Measurements from ENCODE around the gene EIF4A2.
"Not testable (repeated sequence)": the region's sequence is repeated elsewhere in the genome, so short reads cannot be mapped to it uniquely, and the experiment has no call there.

Gene EIF4A2

DNA sequence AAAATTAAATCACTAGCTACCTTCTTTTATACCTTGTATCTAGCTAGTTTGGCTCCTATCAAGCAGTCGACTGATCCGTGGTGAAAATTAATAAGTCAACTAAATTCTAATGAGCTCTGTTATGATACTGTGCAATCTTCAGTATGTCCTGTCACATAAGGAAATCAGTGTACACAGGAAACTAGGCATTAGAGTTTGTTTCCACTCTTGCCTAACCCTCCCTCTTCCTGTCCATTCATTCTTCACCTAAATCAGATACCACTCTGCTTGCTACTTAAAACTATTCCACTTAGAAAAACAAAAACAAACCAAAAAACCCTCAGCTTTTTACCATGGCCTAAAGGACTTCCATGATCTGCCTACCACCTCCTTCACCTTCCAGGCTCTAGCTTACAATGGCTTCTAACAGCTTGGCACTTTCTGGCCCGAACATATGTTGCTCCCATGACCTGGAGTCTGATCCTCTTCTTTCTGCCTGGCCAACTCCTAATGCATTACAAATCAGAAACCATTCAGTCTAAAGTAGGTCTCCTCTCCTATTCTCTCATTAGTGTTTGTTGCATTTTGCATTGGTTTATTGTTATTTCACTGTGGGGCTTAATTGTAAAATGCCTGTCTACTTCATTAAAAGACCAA lies 15.0 kb downstream of the EIF4A2 start:
- H3K36me3 ChIP-seq (ENCODE audit: control insufficient read depth, insufficient read depth, low read length), result peaks cover 4% of the 10 kb centered on the region
- no peak overlapping the region for H3K56ac ChIP-seq (ENCODE audit: low read length)
- H2BK15ac ChIP-seq (replicated peaks; ENCODE audit: low read depth), result no peak overlapping the region
- no peak overlapping the region for H2AK5ac ChIP-seq (ENCODE audit: low read length)
- H4K8ac ChIP-seq (ENCODE audit: low read depth, low read length), result no peak overlapping the region
- H3K4me2 ChIP-seq (ENCODE audit: low read length), result no peak overlapping the region
- H3K79me1 ChIP-seq (ENCODE audit: low read length), result no peaks in the 10 kb centered on the region
- H2BK120ac ChIP-seq (ENCODE audit: low read depth, low read length), result no peak overlapping the region
- no peaks in the 10 kb centered on the region for H3K79me2 ChIP-seq (ENCODE audit: control insufficient read depth, insufficient read depth, low read length)
- H3K4ac ChIP-seq (ENCODE audit: low read depth, low read length), result no peak overlapping the region
- H4K5ac ChIP-seq (ENCODE audit: low read length), result no peak overlapping the region
- no peak overlapping the region for H3K18ac ChIP-seq (ENCODE audit: low read length)
- H3K27ac ChIP-seq (ENCODE audit: low read depth, low read length), result no peak overlapping the region
- no peak overlapping the region for H3K4me3 ChIP-seq (ENCODE audit: low read length)
- H3K4me1 ChIP-seq (ENCODE audit: control insufficient read depth, low read depth, low read length), result no peaks in the 10 kb centered on the region
- H3K23ac ChIP-seq (ENCODE audit: low read length), result no peak overlapping the region
- no peak overlapping the region for H2BK5ac ChIP-seq (ENCODE audit: low read length)
- no peak for DNase-seq
- no peak overlapping the region for H3K9ac ChIP-seq (ENCODE audit: low read length)
- WGBS (ENCODE audit: extremely low coverage, insufficient coverage, low lambda C conversion rate), result no CpG with 5 or more reads among the region's 3 CpGs
- no peaks in the 10 kb centered on the region for H3K27me3 ChIP-seq (ENCODE audit: insufficient read depth, low read length, poor library complexity)

DNA sequence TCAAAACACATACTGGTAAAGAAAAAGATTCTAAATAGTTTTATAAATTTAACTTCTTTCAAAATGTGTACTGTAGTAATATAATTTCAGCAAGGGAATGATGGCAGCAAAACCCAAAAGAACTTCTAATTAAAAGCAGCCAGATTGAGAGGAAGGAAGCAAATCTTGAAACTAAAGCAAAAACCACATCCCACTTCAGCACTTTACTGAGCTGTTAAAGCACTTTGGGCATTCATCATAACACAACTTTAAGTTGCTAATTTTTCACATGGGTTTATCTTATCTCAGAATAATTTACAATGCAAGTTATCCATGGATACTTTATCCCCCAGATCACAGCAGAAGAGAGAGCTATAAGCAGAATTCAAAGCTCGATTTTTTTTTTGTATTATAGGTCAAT lies 16.9 kb downstream of the EIF4A2 start:
- H4K8ac ChIP-seq (ENCODE audit: low read depth, low read length), result no peak overlapping the region
- peaks cover 5% of the 10 kb centered on the region for H3K79me2 ChIP-seq (ENCODE audit: control insufficient read depth, insufficient read depth, low read length)
- H4K5ac ChIP-seq (ENCODE audit: low read length), result no peak overlapping the region
- WGBS (ENCODE audit: extremely low coverage, insufficient coverage, low lambda C conversion rate), result no CpG with 5 or more reads among the region's 1 CpG
- DNase-seq, result no peak
- H3K18ac ChIP-seq (ENCODE audit: low read length), result no peak overlapping the region
- no peak overlapping the region for H3K23ac ChIP-seq (ENCODE audit: low read length)
- H2BK15ac ChIP-seq (replicated peaks; ENCODE audit: low read depth), result no peak overlapping the region
- H3K56ac ChIP-seq (ENCODE audit: low read length), result no peak overlapping the region
- H3K4ac ChIP-seq (ENCODE audit: low read depth, low read length), result no peak overlapping the region
- no peaks in the 10 kb centered on the region for H3K4me1 ChIP-seq (ENCODE audit: control insufficient read depth, low read depth, low read length)
- H2BK5ac ChIP-seq (ENCODE audit: low read length), result no peak overlapping the region
- H3K27me3 ChIP-seq (ENCODE audit: insufficient read depth, low read length, poor library complexity), result no peaks in the 10 kb centered on the region
- no peak overlapping the region for H3K9ac ChIP-seq (ENCODE audit: low read length)
- H2AK5ac ChIP-seq (ENCODE audit: low read length), result no peak overlapping the region
- no peak overlapping the region for H3K4me2 ChIP-seq (ENCODE audit: low read length)
- peaks cover 2% of the 10 kb centered on the region for H3K36me3 ChIP-seq (ENCODE audit: control insufficient read depth, insufficient read depth, low read length)
- H3K4me3 ChIP-seq (ENCODE audit: low read length), result no peak overlapping the region
- peaks cover 2% of the 10 kb centered on the region for H3K79me1 ChIP-seq (ENCODE audit: low read length)
- H2BK120ac ChIP-seq (ENCODE audit: low read depth, low read length), result no peak overlapping the region
- no peak overlapping the region for H3K27ac ChIP-seq (ENCODE audit: low read depth, low read length)

DNA sequence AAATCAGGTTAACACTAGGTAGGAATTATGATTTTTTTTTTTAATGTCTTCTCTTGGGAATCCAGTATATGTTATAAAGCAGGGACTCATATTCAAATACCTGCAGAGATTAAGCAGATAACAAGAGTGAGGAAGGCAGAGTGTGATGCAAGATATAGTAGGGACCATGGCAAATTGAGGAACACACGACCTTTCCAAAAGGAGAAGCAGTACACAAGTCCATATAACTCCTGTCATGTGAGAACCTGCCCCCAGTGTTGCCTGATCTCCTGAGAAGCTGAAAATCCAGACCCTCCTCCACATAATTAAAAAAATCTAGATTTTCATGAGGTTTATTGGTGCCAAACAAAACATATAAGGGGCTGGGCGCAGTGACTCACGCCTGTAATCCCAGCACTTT lies 19.3 kb downstream of the EIF4A2 start:
- no peaks in the 10 kb centered on the region for H3K27me3 ChIP-seq (ENCODE audit: insufficient read depth, low read length, poor library complexity)
- H2AK5ac ChIP-seq (ENCODE audit: low read length), result no peak overlapping the region
- H3K56ac ChIP-seq (ENCODE audit: low read length), result no peak overlapping the region
- no peak overlapping the region for H4K5ac ChIP-seq (ENCODE audit: low read length)
- H3K36me3 ChIP-seq (ENCODE audit: control insufficient read depth, insufficient read depth, low read length), result peaks cover 2% of the 10 kb centered on the region
- H3K79me2 ChIP-seq (ENCODE audit: control insufficient read depth, insufficient read depth, low read length), result peaks cover 9% of the 10 kb centered on the region
- H3K4me3 ChIP-seq (ENCODE audit: low read length), result no peak overlapping the region
- H3K4me1 ChIP-seq (ENCODE audit: control insufficient read depth, low read depth, low read length), result peaks cover 3% of the 10 kb centered on the region
- H3K18ac ChIP-seq (ENCODE audit: low read length), result no peak overlapping the region
- no peak overlapping the region for H3K4me2 ChIP-seq (ENCODE audit: low read length)
- H3K79me1 ChIP-seq (ENCODE audit: low read length), result peaks cover 2% of the 10 kb centered on the region
- H4K8ac ChIP-seq (ENCODE audit: low read depth, low read length), result no peak overlapping the region
- no peak overlapping the region for H2BK5ac ChIP-seq (ENCODE audit: low read length)
- no peak for DNase-seq
- no peak overlapping the region for H2BK120ac ChIP-seq (ENCODE audit: low read depth, low read length)
- no CpG with 5 or more reads among the region's 3 CpGs for WGBS (ENCODE audit: extremely low coverage, insufficient coverage, low lambda C conversion rate)
- no peak overlapping the region for H2BK15ac ChIP-seq (replicated peaks; ENCODE audit: low read depth)
- no peak overlapping the region for H3K9ac ChIP-seq (ENCODE audit: low read length)
- H3K23ac ChIP-seq (ENCODE audit: low read length), result no peak overlapping the region
- no peak overlapping the region for H3K4ac ChIP-seq (ENCODE audit: low read depth, low read length)
- H3K27ac ChIP-seq (ENCODE audit: low read depth, low read length), result no peak overlapping the region

DNA sequence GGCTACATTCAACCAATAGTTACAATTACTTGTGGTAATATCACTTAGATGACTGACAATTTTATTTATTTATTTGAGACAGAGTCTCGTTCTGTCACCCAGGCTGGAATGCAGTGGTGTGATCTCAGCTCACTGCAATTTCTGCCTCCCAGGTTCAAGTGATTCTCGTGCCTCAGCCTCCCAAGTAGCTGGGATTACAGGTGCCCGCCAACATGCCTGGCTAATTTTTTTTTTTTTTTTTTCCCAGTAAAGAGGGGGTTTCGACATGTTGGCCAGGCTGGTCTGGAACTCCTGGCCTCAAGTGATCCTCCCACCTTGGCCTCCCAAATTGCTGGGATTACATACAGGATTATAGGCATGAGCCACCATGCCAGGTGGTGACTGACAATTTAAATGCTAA lies 20.1 kb downstream of the EIF4A2 start:
- H3K4ac ChIP-seq (ENCODE audit: low read depth, low read length); H3K56ac ChIP-seq (ENCODE audit: low read length); H2BK120ac ChIP-seq (ENCODE audit: low read depth, low read length); H3K27me3 ChIP-seq (ENCODE audit: insufficient read depth, low read length, poor library complexity); H3K4me1 ChIP-seq (ENCODE audit: control insufficient read depth, low read depth, low read length); H3K18ac ChIP-seq (ENCODE audit: low read length); H2BK15ac ChIP-seq (replicated peaks; ENCODE audit: low read depth); H3K23ac ChIP-seq (ENCODE audit: low read length); H3K4me3 ChIP-seq (ENCODE audit: low read length); H3K9ac ChIP-seq (ENCODE audit: low read length); H2AK5ac ChIP-seq (ENCODE audit: low read length); H4K8ac ChIP-seq (ENCODE audit: low read depth, low read length); H3K4me2 ChIP-seq (ENCODE audit: low read length); H3K79me1 ChIP-seq (ENCODE audit: low read length); H3K79me2 ChIP-seq (ENCODE audit: control insufficient read depth, insufficient read depth, low read length); H3K36me3 ChIP-seq (ENCODE audit: control insufficient read depth, insufficient read depth, low read length); H3K27ac ChIP-seq (ENCODE audit: low read depth, low read length); H2BK5ac ChIP-seq (ENCODE audit: low read length); H4K5ac ChIP-seq (ENCODE audit: low read length); DNase-seq: not testable (repeated sequence)
- no CpG with 5 or more reads among the region's 4 CpGs for WGBS (ENCODE audit: extremely low coverage, insufficient coverage, low lambda C conversion rate)

DNA sequence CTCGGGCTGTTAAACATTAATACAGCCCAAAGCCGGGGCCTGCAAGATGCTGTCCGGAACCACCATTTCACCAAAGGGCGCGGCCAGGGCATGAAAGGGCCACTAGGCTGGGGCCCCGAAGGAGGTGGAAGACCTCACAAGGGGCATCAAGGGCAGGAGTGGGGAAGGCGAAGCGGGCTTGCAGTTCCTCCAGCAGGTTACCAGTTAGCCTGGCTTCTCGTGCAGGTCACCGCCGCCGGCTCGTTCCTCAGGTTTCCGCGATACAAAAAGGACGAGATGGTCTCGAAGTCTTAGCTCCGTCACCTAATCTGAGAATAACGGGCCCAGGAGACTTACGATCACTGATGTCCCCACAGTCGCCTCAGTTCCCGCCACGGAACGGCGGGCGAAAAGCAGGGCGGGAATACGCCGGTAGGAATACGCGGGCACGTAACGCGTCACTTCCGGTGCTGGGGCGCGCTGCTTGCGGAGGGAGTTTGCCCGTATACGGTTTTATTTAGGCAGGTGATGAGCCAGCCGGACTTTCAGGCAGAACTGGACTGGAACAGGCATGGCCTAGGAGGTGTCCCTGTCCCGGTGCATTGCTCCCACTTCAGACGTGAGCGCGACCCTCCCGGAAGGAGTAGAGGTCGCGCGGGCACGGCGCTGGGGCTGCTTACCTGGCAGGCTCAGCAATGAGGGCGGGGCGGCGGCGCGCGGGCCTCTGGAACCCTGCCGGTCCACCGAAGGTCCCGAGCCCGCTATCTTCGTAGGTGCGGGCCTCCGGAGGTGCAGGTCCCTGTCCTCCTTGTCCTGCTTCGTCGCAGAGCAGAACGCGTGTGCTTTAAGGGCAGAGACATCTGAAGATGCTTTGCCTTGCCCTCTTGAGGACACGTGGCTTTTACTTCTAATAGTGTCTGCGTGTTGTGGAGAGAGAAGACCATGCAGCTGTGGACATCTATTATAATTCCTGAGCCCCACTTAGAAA lies 23.0 kb downstream of the EIF4A2 start, which contains the start of gene RFC4:
TSS of gene RFC4 (minus strand) at position 394 of the 967 bp plus-strand sequence. CDS start 1,769 bp downstream, outside the sequence.
- H2AK5ac ChIP-seq (ENCODE audit: low read length), result peak within 1 kb of the TSS; percentile 35
- H4K5ac ChIP-seq (ENCODE audit: low read length), result peak within 1 kb of the TSS; percentile 81
- peak within 1 kb of the TSS; percentile 84 for H3K4me3 ChIP-seq (ENCODE audit: low read length)
- peaks cover 9% of the 10 kb centered on the region for H3K79me2 ChIP-seq (ENCODE audit: control insufficient read depth, insufficient read depth, low read length)
- peak within 1 kb of the TSS; percentile 93 for H3K4ac ChIP-seq (ENCODE audit: low read depth, low read length)
- WGBS (ENCODE audit: extremely low coverage, insufficient coverage, low lambda C conversion rate), result no CpG with 5 or more reads among the region's 70 CpGs
- H3K18ac ChIP-seq (ENCODE audit: low read length), result peak within 1 kb of the TSS; percentile 31
- peaks cover 2% of the 10 kb centered on the region for H3K79me1 ChIP-seq (ENCODE audit: low read length)
- H3K23ac ChIP-seq (ENCODE audit: low read length), result no peak within 1 kb of the TSS
- H3K4me2 ChIP-seq (ENCODE audit: low read length), result peak within 1 kb of the TSS; percentile 73
- peak within 1 kb of the TSS; percentile 98 for H3K56ac ChIP-seq (ENCODE audit: low read length)
- peaks cover 3% of the 10 kb centered on the region for H3K4me1 ChIP-seq (ENCODE audit: control insufficient read depth, low read depth, low read length)
- no peak within 1 kb of the TSS for H2BK120ac ChIP-seq (ENCODE audit: low read depth, low read length)
- DNase-seq, result peak; percentile 88
- H3K27ac ChIP-seq (ENCODE audit: low read depth, low read length), result peak within 1 kb of the TSS; percentile 14
- H3K36me3 ChIP-seq (ENCODE audit: control insufficient read depth, insufficient read depth, low read length), result no peaks in the 10 kb centered on the region
- H3K9ac ChIP-seq (ENCODE audit: low read length), result peak within 1 kb of the TSS; percentile 96
- H3K27me3 ChIP-seq (ENCODE audit: insufficient read depth, low read length, poor library complexity), result no peaks in the 10 kb centered on the region
- peak within 1 kb of the TSS; percentile 86 for H2BK5ac ChIP-seq (ENCODE audit: low read length)
- peak within 1 kb of the TSS; percentile 43 for H4K8ac ChIP-seq (ENCODE audit: low read depth, low read length)
- H2BK15ac ChIP-seq (replicated peaks; ENCODE audit: low read depth), result no peak within 1 kb of the TSS

All from mesendoderm (in vitro differentiated cells).